Measurements from ENCODE around the gene SELPLG. TPM values are rescaled to one million over a fixed set of nuclear protein-coding genes. Genes with fewer than 3 reads are reported as not detected.
"Not testable (repeated sequence)": the region's sequence is repeated elsewhere in the genome, so short reads cannot be mapped to it uniquely, and the experiment has no call there.

The SELPLG gene
- total RNA-seq, 1 donor from 2014 or later = not detected

DNA sequence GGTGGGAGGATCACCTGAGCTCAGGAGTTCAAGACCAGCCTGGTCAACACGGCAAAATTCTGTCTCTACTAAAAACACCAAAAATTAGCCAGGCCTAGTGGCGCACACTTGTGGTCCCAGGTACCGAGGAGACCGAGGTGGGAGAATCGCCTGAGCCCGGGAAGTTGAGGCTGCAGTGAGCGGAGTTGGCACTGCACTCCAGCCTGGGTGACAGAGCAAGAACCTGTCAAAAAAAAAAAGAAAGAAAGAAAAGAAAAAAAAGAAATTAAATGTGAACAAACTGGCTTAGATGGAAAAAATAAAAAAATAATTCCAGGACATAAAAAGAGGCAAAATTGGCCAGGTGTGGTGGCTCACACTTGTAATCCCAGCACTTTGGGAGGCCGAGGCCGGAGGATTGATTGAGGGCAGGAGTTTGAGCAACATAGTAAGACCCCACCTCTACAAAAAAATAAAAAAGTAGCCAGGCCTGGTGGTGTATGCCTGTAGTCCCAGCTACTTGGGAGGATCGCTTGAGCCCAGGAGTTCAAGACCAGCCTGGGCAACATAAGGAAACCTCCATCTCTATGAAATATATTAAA is 39.3 kb downstream of the SELPLG start:
- H3K4me3 Mint-ChIP-seq = no peak overlapping the region
- no peaks in the 10 kb centered on the region for H3K36me3 Mint-ChIP-seq
- H3K9me3 Mint-ChIP-seq = no peaks in the 10 kb centered on the region
- DNase-seq (ENCODE audit: low spot score in 2 of 2, unreplicated experiment in 2 of 2) = no peak
- peaks cover 12% of the 10 kb centered on the region for H3K4me1 Mint-ChIP-seq
- no peaks in the 10 kb centered on the region for H3K27me3 Mint-ChIP-seq (ENCODE audit: low read depth)
- TF ChIP-seq, protein P1, sequence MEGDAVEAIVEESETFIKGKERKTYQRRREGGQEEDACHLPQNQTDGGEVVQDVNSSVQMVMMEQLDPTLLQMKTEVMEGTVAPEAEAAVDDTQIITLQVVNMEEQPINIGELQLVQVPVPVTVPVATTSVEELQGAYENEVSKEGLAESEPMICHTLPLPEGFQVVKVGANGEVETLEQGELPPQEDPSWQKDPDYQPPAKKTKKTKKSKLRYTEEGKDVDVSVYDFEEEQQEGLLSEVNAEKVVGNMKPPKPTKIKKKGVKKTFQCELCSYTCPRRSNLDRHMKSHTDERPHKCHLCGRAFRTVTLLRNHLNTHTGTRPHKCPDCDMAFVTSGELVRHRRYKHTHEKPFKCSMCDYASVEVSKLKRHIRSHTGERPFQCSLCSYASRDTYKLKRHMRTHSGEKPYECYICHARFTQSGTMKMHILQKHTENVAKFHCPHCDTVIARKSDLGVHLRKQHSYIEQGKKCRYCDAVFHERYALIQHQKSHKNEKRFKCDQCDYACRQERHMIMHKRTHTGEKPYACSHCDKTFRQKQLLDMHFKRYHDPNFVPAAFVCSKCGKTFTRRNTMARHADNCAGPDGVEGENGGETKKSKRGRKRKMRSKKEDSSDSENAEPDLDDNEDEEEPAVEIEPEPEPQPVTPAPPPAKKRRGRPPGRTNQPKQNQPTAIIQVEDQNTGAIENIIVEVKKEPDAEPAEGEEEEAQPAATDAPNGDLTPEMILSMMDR (IDR thresholded peaks at IDR 0.05; ENCODE audit: unreplicated experiment) = no peak
- H3K27ac Mint-ChIP-seq = no peak overlapping the region

DNA sequence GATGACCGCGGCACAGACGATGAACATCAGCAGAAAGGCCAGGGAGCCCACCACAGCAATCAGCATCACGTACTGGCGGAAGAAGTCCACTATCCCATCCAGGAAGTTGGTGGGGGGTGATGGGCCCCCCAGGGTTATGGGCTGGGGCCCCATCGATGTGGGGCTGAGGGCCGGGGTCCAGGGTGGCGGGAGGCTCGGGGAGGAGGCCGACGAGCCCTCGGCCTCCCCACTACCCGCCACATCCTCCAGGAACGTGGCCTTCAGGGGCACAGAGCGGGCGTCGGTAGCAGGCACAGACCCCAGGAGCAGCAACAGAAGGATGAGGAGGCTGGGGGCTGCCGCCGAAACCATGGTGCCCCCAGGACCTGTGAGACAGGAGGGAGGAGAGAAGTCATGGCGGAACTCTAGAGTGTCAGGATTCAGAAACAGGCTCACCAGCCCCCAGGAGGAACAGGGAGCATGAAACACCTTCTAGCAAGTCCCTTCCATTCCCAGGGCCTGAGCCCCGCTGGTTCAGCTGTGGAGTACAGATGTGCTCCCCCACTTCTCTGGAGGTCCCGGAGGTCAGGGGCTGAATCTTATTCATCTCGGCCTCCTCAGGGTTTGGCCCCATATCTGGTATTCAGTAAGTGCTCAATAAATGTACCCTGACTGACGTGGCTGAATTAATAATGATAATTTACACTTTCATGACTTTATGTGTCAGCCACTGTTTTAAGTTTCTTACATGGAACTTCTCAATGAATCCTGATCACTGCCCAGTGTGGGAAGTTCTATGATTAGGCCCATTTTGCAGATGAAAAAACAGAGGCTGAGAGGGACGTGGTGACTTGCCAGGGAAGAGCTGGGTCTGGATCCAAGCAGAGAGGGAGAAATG is 41.4 kb downstream of the SELPLG start:
- H3K36me3 Mint-ChIP-seq = no peaks in the 10 kb centered on the region
- TF ChIP-seq, protein P1 (IDR thresholded peaks at IDR 0.05; ENCODE audit: unreplicated experiment) = no peak
- H3K27me3 Mint-ChIP-seq (ENCODE audit: low read depth) = no peaks in the 10 kb centered on the region
- no peak overlapping the region for H3K27ac Mint-ChIP-seq
- peaks cover 17% of the 10 kb centered on the region for H3K4me1 Mint-ChIP-seq
- H3K9me3 Mint-ChIP-seq = no peaks in the 10 kb centered on the region
- DNase-seq (ENCODE audit: low spot score in 2 of 2, unreplicated experiment in 2 of 2) = no peak
- H3K4me3 Mint-ChIP-seq = no peak overlapping the region

DNA sequence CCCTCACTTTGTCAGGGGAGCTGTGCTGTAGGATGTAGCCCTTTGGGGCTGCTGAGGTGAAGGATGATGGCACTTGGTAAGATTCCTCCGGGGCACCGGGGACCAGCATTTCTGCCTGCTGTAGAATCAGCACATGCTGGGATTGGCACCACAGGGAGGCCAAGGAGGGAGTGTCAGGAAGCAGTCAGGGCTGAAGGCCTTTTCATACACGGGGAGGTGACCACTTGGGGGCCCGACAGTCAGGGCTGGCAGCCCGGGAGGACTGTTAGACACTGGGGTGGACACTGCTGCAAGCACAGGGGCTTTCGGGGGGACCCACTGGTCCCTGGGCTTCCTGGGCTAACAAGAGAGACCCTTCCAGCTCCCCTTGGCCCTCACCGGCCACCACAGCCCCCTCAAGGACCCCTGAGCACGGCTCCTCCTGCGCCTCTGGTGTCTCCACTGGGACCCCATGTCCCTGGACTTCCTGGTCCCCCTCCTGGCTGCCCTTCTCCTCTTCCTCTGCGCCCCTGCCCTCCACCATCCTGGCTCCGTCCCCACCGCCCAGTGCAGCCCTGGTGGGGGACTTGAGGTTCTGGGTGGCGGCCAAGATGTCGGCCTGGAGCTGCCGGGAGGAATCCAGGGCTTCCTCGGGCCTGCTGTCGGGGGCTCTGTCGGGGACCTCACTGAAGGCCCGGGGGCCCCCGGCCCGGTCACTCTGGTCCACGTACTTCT is 42.3 kb downstream of the SELPLG start:
- TF ChIP-seq, protein P1 (IDR thresholded peaks at IDR 0.05; ENCODE audit: unreplicated experiment) = no peak
- no peaks in the 10 kb centered on the region for H3K9me3 Mint-ChIP-seq
- H3K27ac Mint-ChIP-seq = peak overlapping the region; percentile 28
- peaks cover 17% of the 10 kb centered on the region for H3K4me1 Mint-ChIP-seq
- H3K27me3 Mint-ChIP-seq (ENCODE audit: low read depth) = no peaks in the 10 kb centered on the region
- H3K4me3 Mint-ChIP-seq = no peak overlapping the region
- no peak for DNase-seq (ENCODE audit: low spot score in 2 of 2, unreplicated experiment in 2 of 2)
- H3K36me3 Mint-ChIP-seq = no peaks in the 10 kb centered on the region

DNA sequence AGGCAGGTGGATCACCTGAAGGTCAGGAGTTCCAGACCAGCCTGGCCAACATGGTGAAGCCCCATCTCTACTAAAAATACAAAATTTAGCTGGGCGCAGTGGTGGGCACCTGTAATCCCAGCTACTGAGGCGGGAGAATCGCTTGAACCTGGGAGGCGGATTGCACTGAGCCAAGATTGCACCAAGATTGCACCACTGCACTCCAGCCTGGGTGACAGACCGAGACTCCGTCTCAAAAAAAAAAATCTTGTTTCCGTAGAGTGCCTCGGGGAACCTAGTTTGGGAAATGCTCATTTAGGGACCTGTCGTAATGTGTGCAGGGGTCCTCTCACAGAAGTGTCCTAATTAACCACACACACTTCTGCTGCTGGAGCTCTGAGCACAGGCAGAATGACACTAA is 43.2 kb downstream of the SELPLG start:
- H3K36me3 Mint-ChIP-seq; H3K27me3 Mint-ChIP-seq (ENCODE audit: low read depth); H3K4me3 Mint-ChIP-seq; DNase-seq (ENCODE audit: low spot score in 2 of 2, unreplicated experiment in 2 of 2); H3K9me3 Mint-ChIP-seq: not testable (repeated sequence)
- Mint-ChIP-seq H3K4me1 (peaks cover 17% of the 10 kb centered on the region), H3K27ac (peak overlapping the region; percentile 28)

DNA sequence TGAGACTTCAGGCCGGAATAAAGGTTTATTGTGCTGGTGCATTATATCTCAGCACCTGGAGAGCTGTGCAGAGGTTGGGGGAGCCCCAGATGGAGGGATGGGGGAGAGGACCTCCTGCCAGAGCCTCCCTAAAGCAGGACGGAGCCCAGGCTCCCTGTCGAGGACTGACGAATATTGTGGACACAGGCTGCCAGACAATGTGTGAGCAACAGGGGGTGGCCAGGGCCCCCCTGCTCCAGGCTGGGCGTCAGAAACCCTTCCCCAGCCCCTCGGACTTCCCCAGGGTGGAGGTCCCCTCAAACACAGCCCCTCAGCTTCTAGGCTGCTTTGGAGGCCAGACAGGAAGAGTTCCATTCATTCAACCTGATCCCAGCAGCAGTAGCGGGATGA is 43.9 kb downstream of the SELPLG start:
- Mint-ChIP-seq H3K27me3 (ENCODE audit: low read depth) (no peaks in the 10 kb centered on the region), H3K36me3 (no peaks in the 10 kb centered on the region), H3K27ac (peak overlapping the region; percentile 81), H3K9me3 (peaks cover under 1% of the 10 kb centered on the region), H3K4me3 (peak overlapping the region; percentile 20), H3K4me1 (peaks cover 17% of the 10 kb centered on the region)
- no peak for DNase-seq (ENCODE audit: low spot score in 2 of 2, unreplicated experiment in 2 of 2)
- TF ChIP-seq, protein P1 (IDR thresholded peaks at IDR 0.05; ENCODE audit: unreplicated experiment) = no peak

Data from mesothelial cell of epicardium (in vitro differentiated cells).